SK-N-SH (cell line): Measurements from ENCODE around the gene MLLT10. TPM values are rescaled to one million over a fixed set of nuclear protein-coding genes. Genes with fewer than 3 reads are reported as not detected.
"Not testable (repeated sequence)": the region's sequence is repeated elsewhere in the genome, so short reads cannot be mapped to it uniquely, and the experiment has no call there.

Experiments used
- CTCF ChIA-PET: fragments of 300-600, 350-600 bp; formaldehyde crosslinking; extraction: SDS; loops from one replicate; lab custom pipeline; 2021; lab: Yijun Ruan, JAX
- POLR2A ChIA-PET: fragments of 350-600 bp; sonication (Branson Sonifier 250); formaldehyde crosslinking; extraction: SDS; loops from one replicate; lab custom pipeline; 2020; ENCODE audit warnings: antibody characterized with exemption, inconsistent platforms; lab: Yijun Ruan, JAX
- DNase-seq: peaks from one replicate; pipeline ENCODE4 v3.0.0; 2012
- H2AFZ ChIP-seq: fragments of 200-600 bp; sonication (generic); 2 replicates; pipeline ENCODE4 v1.8.1; 2016; ENCODE audit warnings: antibody characterized with exemption, mild to moderate bottlenecking, low read depth
- H3F3A ChIP-seq: fragments of 200-600 bp; sonication (generic); replicated peaks from 2 replicates; pipeline ENCODE3; 2016; ENCODE audit warnings: antibody characterized with exemption, mild to moderate bottlenecking; ENCODE audit not compliant: insufficient read depth
- H3K27ac ChIP-seq, 2 experiments: fragments of 200-500 bp in 1 of 2; fragments of 200-600 bp in 1 of 2; sonication (Bioruptor generic) in 1 of 2; sonication (generic), shearing (Covaris generic) in 1 of 2; 2 replicates each; pipeline versions ENCODE4 v1.5.1 to v1.6.1; 2014 to 2016; ENCODE audit warnings: low read depth in 2 of 2, inconsistent platforms in 1 of 2, low read length in 1 of 2, mild to moderate bottlenecking in 1 of 2, mixed read lengths in 1 of 2
- H3K27me3 ChIP-seq: fragments of 200-600 bp; sonication (generic), shearing (Covaris generic); 2 replicates; pipeline ENCODE4 v1.6.1; 2016; ENCODE audit warnings: mixed run types; ENCODE audit not compliant: insufficient read depth
- H3K36me3 ChIP-seq, 2 experiments: fragments of 200-500 bp in 1 of 2; fragments of 200-600 bp in 1 of 2; sonication (Bioruptor generic) in 1 of 2; sonication (generic) in 1 of 2; replicated peaks in 1 of 2; 2 replicates each; pipeline versions ENCODE3 to v1.5.1; 2014 to 2016; ENCODE audit warnings: low read length in 1 of 2, mild to moderate bottlenecking in 1 of 2; ENCODE audit not compliant: insufficient read depth in 2 of 2, control insufficient read depth in 1 of 2
- H3K4me1 ChIP-seq, 2 experiments: fragments of 200-500 bp in 1 of 2; fragments of 200-600 bp in 1 of 2; sonication (Bioruptor generic) in 1 of 2; sonication (generic), shearing (Covaris generic) in 1 of 2; 2 replicates each; pipeline versions ENCODE4 v1.5.1 to v1.6.1; 2014 to 2016; ENCODE audit warnings: low read depth in 1 of 2, low read length in 1 of 2, mixed run types in 1 of 2; ENCODE audit not compliant: insufficient read depth in 2 of 2, control insufficient read depth in 1 of 2
- H3K4me2 ChIP-seq: fragments of 200-600 bp; sonication (generic), shearing (Covaris generic); 2 replicates; pipeline ENCODE4 v1.6.1; 2017; ENCODE audit warnings: mixed run types
- H3K4me3 ChIP-seq, 2 experiments: fragments of 200-500 bp in 1 of 2; fragments of 200-600 bp in 1 of 2; sonication (Bioruptor generic) in 1 of 2; sonication (generic), shearing (Covaris generic) in 1 of 2; 2 replicates each; pipeline versions ENCODE4 v1.5.1 to v1.8.1; 2014 to 2016; ENCODE audit warnings: low read depth in 2 of 2, inconsistent platforms in 1 of 2, low read length in 1 of 2, mild to moderate bottlenecking in 1 of 2, mixed read lengths in 1 of 2, moderate library complexity in 1 of 2
- H3K79me2 ChIP-seq: fragments of 200-600 bp; sonication (generic); 2 replicates; pipeline ENCODE4 v1.8.1; 2017; ENCODE audit warnings: mild to moderate bottlenecking; ENCODE audit not compliant: insufficient read depth
- H3K9ac ChIP-seq: fragments of 200-600 bp; sonication (generic); 2 replicates; pipeline ENCODE4 v1.6.1; 2017; ENCODE audit warnings: mixed run types
- H3K9me2 ChIP-seq: fragments of 200-600 bp; sonication (generic); 2 replicates; pipeline ENCODE4 v1.6.1; 2017; ENCODE audit warnings: mixed run types
- H3K9me3 ChIP-seq: fragments of 200-600 bp; sonication (generic); 2 replicates; pipeline ENCODE4 v1.6.1; 2017; ENCODE audit warnings: mixed run types, mild to moderate bottlenecking, moderate library complexity
- H4K20me1 ChIP-seq: fragments of 200-600 bp; sonication (generic); 2 replicates; pipeline ENCODE4 v1.6.1; 2017; ENCODE audit warnings: mild to moderate bottlenecking, mixed run types; ENCODE audit not compliant: insufficient read depth
- CTCF ChIP-seq: fragments of 200-600 bp; sonication (generic); IDR thresholded peaks from 2 replicates; pipeline ENCODE4 v1.6.1; 2017; ENCODE audit warnings: antibody characterized with exemption, mild to moderate bottlenecking, moderate library complexity
- EP300 ChIP-seq, 2 experiments: IDR thresholded peaks; 2 replicates each; pipeline versions ENCODE4 v1.4.0 to v1.6.1; 2012; ENCODE audit warnings: borderline replicate concordance in 1 of 2, low read depth in 1 of 2, low read length in 1 of 2
- FOSL2 ChIP-seq: IDR thresholded peaks from 2 replicates; pipeline ENCODE4 v1.4.0; 2012; ENCODE audit warnings: low read depth, mild to moderate bottlenecking, moderate library complexity, borderline replicate concordance
- FOXJ3 ChIP-seq: sonication (generic); formaldehyde crosslinking; IDR thresholded peaks from 2 replicates; pipeline ENCODE4 v1.5.1; 2020; ENCODE audit warnings: mild to moderate bottlenecking, missing genetic modification reagents
- FOXM1 ChIP-seq: IDR thresholded peaks from 2 replicates; pipeline ENCODE4 v1.4.0; 2012; ENCODE audit warnings: low read depth, mild to moderate bottlenecking
- JUND ChIP-seq: IDR thresholded peaks from 2 replicates; pipeline ENCODE4 v1.4.0; 2012
- MAX ChIP-seq: IDR thresholded peaks from 2 replicates; pipeline ENCODE4 v1.4.0; 2012; ENCODE audit warnings: low read depth
- MEF2A ChIP-seq: IDR thresholded peaks from 2 replicates; pipeline ENCODE4 v1.4.0; 2012; ENCODE audit warnings: low read depth, borderline replicate concordance
- MXI1 ChIP-seq: IDR thresholded peaks from 2 replicates; pipeline ENCODE4 v1.6.1; 2012; ENCODE audit warnings: mild to moderate bottlenecking, low read depth, low read length, improper control_type of control experiment
- PBX3 ChIP-seq: IDR thresholded peaks from 2 replicates; pipeline ENCODE4; 2012
- POLR2AphosphoS5 ChIP-seq: IDR thresholded peaks from 2 replicates; pipeline ENCODE4 v1.6.1; 2012; ENCODE audit warnings: low read depth, low read length
- RAD21 ChIP-seq: IDR thresholded peaks from 2 replicates; pipeline ENCODE4 v1.6.1; 2012; ENCODE audit warnings: mild to moderate bottlenecking, low read length
- RFX5 ChIP-seq: IDR thresholded peaks from 2 replicates; pipeline ENCODE4 v1.6.1; 2012; ENCODE audit warnings: mild to moderate bottlenecking, improper control_type of control experiment, low read length
- SIN3A ChIP-seq: IDR thresholded peaks from 2 replicates; pipeline ENCODE4 v1.6.1; 2012; ENCODE audit warnings: low read depth, mild to moderate bottlenecking, low read length, moderate library complexity, borderline replicate concordance
- SMC3 ChIP-seq: IDR thresholded peaks from 2 replicates; pipeline ENCODE4 v1.6.1; 2012; ENCODE audit warnings: low read depth, low read length, improper control_type of control experiment
- TAF1 ChIP-seq: IDR thresholded peaks from 2 replicates; pipeline ENCODE4 v1.6.1; 2012; ENCODE audit warnings: low read depth, mild to moderate bottlenecking, low read length, moderate library complexity, borderline replicate concordance
- USF1 ChIP-seq: IDR thresholded peaks from 2 replicates; pipeline ENCODE4 v1.4.0; 2012; ENCODE audit warnings: low read depth, borderline replicate concordance
- YY1 ChIP-seq: IDR thresholded peaks from 2 replicates; pipeline ENCODE4 v1.4.0; 2012; ENCODE audit warnings: low read depth, mild to moderate bottlenecking
- WGBS: methylation state at CpG from one replicate; pipeline ENCODE4 v1.1.6; 2017; ENCODE audit warnings: low lambda C conversion rate; 5-methylcytosine and 5-hydroxymethylcytosine counted together
- polyA plus RNA-seq, 3 experiments: library from polyadenylated mRNA; depleted of rRNA; stranded (reverse); fragments of >200 nt; gene quantifications; 2 replicates each; pipeline ENCODE4 v1.2.3, GENCODE V29; 2012

The MLLT10 gene
- polyA plus RNA-seq, 1 of the 3 experiments (the other 2 are of a cell fraction): 26.0 TPM

- H3K27ac ChIP-seq, H3K4me3 ChIP-seq, H3K4me1 ChIP-seq, H3K9me2 ChIP-seq, H3K9ac ChIP-seq, H3K4me2 ChIP-seq, H3K9me3 ChIP-seq, H3K27me3 ChIP-seq, H2AFZ ChIP-seq, DNase-seq: not testable (repeated sequence)
- WGBS: 97% methylated on average over 7 of the region's 7 CpGs
- Histone ChIP-seq H3F3A (peaks cover 12% of the 10 kb centered on the region), H4K20me1 (peaks cover 48% of the 10 kb centered on the region), H3K36me3 (peaks cover 26 to 58% of the 10 kb centered on the region in 2 experiments), H3K79me2 (peaks cover 98% of the 10 kb centered on the region)
- ChIA-PET POLR2A (interaction anchor here (1.0 kb wide), 1 partner anchor 9 kb away, joined by 3 read pairs; no protein-coding TSS in a partner anchor), CTCF (interaction anchor here (1.1 kb wide), 1 partner anchor 386 kb away, joined by 3 read pairs; no protein-coding TSS in a partner anchor)
Measured at GRCh38 chr10:21558984-21559383, 25.0 kb downstream of the MLLT10 start.

- WGBS: 92% methylated on average over 3 of the region's 3 CpGs
- H3K79me2 ChIP-seq: peaks cover 96% of the 10 kb centered on the region
- CTCF ChIA-PET: interaction anchor here (1.0 kb wide), 1 partner anchor 11 kb away, joined by 3 read pairs; no protein-coding TSS in a partner anchor
Measured at GRCh38 chr10:21570761-21571521, 36.9 kb downstream of the MLLT10 start.

More at GRCh38 chr10:21570761-21571521, 36.9 kb downstream of the MLLT10 start:
- no peak for DNase-seq
- no peak overlapping the region for H3K4me2 ChIP-seq
- no peak overlapping the region for H3K4me3 ChIP-seq
- H3K9me2 ChIP-seq: no peaks in the 10 kb centered on the region
- H3K9ac ChIP-seq: no peak overlapping the region
- peaks cover 78% of the 10 kb centered on the region for H4K20me1 ChIP-seq
- H3K27ac ChIP-seq: peak overlapping the region in 1 of 2 experiments; percentile 47; a peak in 1 of 4 replicates
- H3K9me3 ChIP-seq: no peaks in the 10 kb centered on the region
- H3K36me3 ChIP-seq: peaks cover 0 to 28% of the 10 kb centered on the region in 2 experiments
- peaks cover 12% of the 10 kb centered on the region for H3F3A ChIP-seq
- TF ChIP-seq FOXM1 (no peak), USF1 (no peak), SIN3A (no peak), PBX3 (no peak), RAD21 (no peak), MEF2A (no peak), MXI1 (no peak), CTCF (no peak), FOSL2 (no peak), TAF1 (no peak), POLR2AphosphoS5 (no peak), SMC3 (no peak), JUND (no peak), YY1 (no peak), MAX (no peak), RFX5 (no peak), FOXJ3 (CRISPR knock-in tag) (no peak), EP300 (IDR thresholded peaks at IDR 0.05; ENCODE audit: borderline replicate concordance in 1 of 2, low read depth in 1 of 2, low read length in 1 of 2) (no peak)
- POLR2A ChIA-PET: no interaction called here
- H3K4me1 ChIP-seq: peaks cover 3 to 18% of the 10 kb centered on the region in 2 experiments; a peak in 3 of 4 replicates
- H3K27me3 ChIP-seq: no peaks in the 10 kb centered on the region
- H2AFZ ChIP-seq: no peak overlapping the region
